NCI-H2107 (cell line): ENCODE data around the gene RPS6KB2.
"Not testable (repeated sequence)": the region's sequence is repeated elsewhere in the genome, so short reads cannot be mapped to it uniquely, and the experiment has no call there.

Experiments
- DNase-seq: peaks from one replicate; lab custom pipeline; 2025; lab: John Stamatoyannopoulos, UW

RPS6KB2 gene

GRCh38 chr11:67397986-67398660 is 30.2 kb upstream of the RPS6KB2 start:
- no peak for DNase-seq

GRCh38 chr11:67398661-67399563 is 29.4 kb upstream of the RPS6KB2 start:
- DNase-seq = no peak

DNA sequence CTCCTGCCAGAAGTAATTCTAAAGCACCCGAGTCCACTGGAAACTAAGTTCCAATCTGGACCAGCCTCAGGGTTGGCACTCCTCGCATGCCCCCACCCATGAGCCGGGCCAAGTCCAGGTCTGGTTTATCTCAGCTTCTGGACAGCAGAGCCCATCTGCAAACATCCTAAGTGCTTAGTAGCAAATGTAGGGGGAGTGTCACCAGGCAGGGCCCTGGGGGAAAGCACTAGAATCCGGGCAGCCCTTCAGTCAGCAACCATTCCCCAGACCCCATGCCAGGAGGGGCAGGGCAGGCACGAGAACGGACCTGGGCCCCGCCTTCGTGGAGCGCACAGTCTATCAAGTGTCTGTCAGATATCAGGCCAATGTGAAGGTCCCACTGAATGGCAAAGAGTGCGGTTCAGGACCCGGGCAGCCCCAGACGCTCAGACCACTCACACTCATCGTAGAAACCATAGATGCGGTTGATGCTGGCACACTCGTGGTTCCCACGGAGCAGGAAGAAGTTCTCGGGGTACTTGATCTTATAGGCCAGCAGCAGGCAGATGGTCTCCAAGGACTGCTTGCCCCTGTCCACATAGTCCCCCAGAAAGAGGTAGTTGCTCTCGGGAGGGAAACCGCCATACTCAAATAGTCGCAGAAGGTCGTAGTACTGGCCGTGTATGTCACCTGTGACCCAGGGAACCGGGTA is 27.9 kb upstream of the RPS6KB2 start:
- no peak for DNase-seq

GRCh38 chr11:67400942-67401494 is 27.3 kb upstream of the RPS6KB2 start:
- DNase-seq = no peak

DNA sequence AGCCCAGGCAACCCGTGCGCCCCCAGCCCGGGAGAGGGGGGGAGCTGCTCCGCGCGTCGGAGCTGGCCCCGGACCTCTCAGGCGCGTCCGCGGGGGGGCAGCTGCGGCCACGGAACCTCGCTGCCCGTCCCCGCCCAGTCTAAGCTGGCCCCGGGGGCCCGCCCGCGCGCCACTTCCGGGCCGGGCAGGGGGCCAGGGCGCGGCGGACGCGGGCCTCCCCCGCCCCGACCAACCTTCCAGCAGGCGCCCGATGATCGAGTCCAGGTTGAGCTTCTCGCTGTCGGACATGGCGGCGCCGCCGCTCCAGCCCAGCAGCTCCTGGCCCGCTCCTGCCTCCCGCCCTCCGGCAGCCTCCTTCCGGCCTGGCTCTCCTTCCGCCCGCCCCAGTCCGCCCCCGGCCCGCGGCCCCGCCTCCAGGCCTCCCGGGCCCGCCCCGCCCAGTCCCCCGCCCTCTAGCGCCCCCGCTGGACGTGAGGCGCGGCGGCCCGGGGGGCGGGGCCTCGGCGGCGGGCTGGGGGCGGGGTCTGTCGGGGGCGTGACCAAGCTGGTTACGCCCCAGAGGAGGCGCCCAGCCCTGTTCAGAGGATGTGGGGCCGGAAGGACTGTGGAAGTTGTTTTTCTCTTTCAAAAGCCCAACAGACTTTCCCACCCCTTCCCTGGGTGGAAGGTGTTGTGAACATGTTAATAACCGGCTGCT is 26.7 kb upstream of the RPS6KB2 start, which contains the start of gene PPP1CA:
TSS of gene PPP1CA (minus strand) at position 364 of the 697 bp plus-strand sequence. CDS start at position 288, 76 bp downstream.
- peak; percentile 92 for DNase-seq

DNA sequence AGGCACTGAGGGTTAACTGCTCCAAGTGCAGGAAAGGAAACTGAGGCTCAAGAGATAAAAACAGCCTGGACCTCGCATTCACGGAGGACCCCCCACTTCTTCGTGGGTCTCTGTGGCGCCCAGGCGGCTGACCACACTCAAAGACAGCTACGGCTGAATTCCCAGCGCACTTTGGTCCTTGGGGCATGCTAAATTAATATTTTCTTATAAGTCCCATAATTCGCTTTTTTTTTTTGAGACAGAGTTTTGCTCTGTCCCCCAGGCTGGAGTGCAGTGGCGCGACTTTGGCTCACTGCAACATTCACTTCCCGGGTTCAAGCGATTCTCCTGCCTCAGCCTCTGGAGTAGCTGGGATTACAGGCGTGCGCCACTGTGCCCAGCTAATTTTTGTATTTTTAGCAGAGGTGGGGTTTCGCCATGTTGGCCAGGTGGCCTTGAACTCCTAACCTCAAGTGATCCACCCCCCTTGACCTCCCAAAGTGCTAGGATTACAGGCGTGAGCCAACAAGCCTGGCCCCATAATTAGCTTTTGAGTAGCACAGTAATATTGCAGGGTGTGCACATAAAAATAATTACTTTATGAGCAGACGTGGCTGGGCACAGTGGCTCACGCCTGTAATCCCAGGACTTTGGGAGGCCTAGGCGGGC is 26.0 kb upstream of the RPS6KB2 start:
- DNase-seq = not testable (repeated sequence)

DNA sequence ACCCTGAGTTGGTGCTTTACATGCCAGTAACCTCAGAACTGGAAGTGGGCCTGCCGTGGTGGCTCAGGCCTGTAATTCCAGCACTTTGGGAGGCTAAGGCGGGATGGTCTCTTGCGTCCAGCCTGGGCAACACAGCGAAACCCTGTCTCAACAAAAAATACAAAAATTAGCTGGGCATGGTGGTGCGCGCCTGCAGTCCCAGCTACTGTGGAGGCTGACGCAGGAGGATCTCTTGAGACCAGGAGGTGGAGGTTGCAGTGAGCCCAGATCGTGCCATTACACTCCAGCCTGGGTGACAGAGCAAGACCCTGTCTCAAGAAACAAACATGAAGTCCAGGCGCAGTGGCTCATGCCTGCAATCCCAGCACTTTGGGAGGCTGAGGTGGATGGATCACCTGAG is 25.2 kb upstream of the RPS6KB2 start:
- not testable (repeated sequence) for DNase-seq

GRCh38 chr11:67404515-67405195 is 23.6 kb upstream of the RPS6KB2 start:
- no peak for DNase-seq

GRCh38 chr11:67405196-67405567 is 23.1 kb upstream of the RPS6KB2 start:
- DNase-seq = no peak

- DNase-seq = no peak
Observed at GRCh38 chr11:67405688-67406339, 22.5 kb upstream of the RPS6KB2 start.

DNA sequence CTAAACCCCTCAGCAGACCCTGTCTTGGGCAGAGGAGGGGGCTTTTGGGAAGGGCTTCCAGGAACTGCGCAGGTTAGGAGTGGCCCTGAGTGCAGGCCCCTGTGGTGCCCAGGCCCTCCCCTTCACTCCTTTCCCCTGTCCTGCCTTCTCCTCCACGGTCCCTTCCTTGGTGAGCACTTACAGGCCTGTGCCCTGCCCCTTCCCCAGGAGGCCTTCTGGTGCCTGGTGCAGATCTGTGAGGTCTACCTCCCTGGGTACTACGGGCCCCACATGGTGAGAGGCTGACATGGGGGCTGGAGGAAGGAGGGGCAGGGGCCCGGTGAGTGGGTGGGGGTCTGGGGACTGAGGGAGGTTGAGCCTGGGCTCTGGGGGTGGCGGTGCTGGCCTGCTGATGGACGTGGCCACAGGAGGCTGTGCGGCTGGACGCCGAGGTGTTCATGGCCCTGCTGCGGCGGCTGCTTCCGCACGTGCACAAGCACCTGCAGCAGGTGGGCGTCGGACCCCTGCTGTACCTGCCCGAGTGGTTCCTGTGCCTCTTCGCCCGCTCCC is 21.8 kb upstream of the RPS6KB2 start:
- DNase-seq = no peak

GRCh38 chr11:67406969-67407687 is 21.2 kb upstream of the RPS6KB2 start:
- no peak for DNase-seq

- no peak for DNase-seq
Observed at GRCh38 chr11:67407688-67408163, 20.6 kb upstream of the RPS6KB2 start.

DNA sequence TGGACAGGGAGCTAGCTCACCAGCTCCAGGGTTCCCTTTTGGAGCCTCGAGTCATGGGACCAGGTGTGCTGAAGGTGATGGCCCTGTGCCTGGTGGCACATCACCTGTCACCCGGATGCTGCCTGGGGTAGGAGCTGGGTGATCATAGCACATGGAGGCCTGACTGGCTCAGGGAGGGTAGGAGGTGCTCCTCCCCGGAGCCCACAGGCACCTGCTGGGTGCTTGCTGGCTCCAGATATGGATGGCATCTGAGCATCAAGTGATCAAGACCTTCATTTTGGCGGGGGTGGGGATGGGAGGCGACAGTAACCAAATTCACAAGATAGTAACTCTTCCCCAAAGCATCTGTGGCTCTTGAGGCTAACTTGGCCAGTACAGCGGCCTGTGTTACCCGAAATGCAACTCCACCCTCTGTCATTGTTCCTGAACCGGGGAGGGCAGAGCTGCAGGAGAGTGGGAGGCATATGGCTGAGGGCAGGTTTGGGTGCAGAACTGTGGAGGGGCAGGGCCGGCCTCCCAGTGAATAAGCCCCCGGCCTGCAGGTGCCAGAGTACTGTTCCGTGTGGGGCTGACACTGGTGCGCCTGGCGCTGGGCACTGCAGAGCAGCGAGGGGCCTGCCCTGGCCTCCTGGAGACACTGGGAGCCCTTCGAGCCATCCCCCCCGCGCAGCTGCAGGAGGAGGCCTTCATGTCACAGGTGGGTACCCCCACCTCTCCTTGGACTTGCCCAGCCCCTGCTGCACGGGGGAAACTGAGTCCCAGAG is 19.7 kb upstream of the RPS6KB2 start:
- DNase-seq = no peak

DNA sequence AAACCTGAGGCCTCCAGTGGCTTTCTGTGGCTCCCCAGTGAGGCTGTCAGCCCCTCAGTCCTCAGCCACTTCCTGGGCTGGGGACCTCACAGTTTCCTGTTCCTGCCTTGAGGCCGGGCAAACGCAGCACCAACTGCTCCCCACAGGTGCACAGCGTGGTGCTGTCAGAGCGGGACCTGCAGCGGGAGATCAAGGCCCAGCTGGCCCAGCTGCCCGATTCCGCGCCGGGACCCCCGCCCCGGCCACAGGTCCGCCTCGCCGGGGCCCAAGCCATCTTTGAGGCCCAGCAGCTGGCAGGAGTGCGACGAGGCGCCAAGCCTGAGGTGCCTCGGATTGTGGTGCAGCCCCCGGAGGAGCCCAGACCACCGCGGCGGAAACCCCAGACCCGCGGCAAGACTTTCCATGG is 19.0 kb upstream of the RPS6KB2 start:
- DNase-seq = no peak

DNA sequence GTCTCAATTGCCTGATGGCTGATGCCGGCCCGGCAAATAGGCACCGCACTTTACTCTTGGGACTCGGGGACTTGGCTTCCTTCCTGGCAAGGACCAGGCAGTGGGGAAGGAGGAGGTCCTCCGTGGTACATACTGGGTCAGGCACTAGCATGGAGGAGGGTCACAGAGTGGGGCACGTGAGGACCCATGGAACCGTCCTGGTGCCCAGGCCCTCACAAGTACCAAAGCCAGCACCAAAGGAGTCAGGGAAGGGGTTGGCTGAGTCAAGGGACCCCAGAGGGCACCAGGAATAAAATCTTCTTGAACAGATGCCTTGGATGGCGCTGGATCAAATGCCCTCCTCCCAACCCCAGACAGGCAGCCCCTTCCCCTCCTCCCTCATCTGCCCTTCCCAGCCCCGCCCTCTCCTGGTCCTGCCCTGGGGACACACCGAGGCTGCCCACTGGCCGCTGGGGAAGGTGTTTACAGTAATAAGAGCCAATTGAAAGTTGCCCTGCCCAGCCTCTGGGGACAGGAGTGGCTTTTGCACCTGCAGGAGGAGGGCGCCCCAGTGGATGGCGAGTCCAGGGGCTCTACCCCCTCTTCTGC is 18.4 kb upstream of the RPS6KB2 start:
- no peak for DNase-seq

DNA sequence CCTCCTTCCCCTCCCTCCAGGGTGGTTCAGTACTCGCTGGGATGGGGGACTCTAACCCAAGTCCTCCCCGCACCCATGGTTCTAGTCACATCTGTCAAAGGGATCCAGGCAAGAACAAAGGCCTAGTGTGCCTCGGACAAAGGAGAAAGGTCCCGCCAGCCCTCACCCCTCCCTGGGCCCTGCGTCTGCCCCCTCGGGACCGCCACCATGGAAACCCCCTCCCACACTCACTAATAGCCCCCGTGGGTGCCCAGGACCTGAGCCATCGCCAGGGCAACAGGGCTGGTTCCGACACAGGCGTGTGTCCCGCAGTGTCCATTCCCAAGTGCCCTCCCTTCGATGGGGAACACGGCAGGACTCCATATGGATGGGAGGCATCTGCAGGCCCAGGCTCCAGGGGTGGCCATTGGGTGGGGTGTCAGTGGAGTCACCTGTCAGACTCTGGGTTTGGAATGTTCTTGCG is 17.9 kb upstream of the RPS6KB2 start:
- DNase-seq = no peak
